Heart right ventricle (tissue), 16 donors: ENCODE data around the gene SLC1A2. TPM values are rescaled to one million over a fixed set of nuclear protein-coding genes. Genes with fewer than 3 reads are reported as not detected.
"Not testable (repeated sequence)": the region's sequence is repeated elsewhere in the genome, so short reads cannot be mapped to it uniquely, and the experiment has no call there.

Experiments
- ATAC-seq, 8 donors: fragments of 200-7000 bp; cut with Tn5 transposase; one replicate each; pipeline ENCODE4 v1.9.1; 2020; ENCODE audit warnings: mild to moderate bottlenecking in 8 of 8, moderate library complexity in 8 of 8, moderate number of reproducible peaks in 1 of 8
- DNase-seq, 2 donors: peaks; one replicate each; pipeline ENCODE4 v3.0.0-alpha.2; 2020
- H3K27ac ChIP-seq, 10 donors: fragments of 200-600 bp; sonication (generic) in 2 of 10; one replicate each; pipeline versions ENCODE4 v1.5.0 to v1.8.0; 2020 to 2022; ENCODE audit warnings: mild to moderate bottlenecking in 3 of 10
- H3K27me3 ChIP-seq, 7 donors: fragments of 200-600 bp; one replicate each; pipeline ENCODE4 v1.8.0; 2021 to 2022; ENCODE audit warnings: mild to moderate bottlenecking in 2 of 7
- H3K36me3 ChIP-seq, 9 donors: fragments of 200-600 bp; sonication (generic) in 1 of 9; one replicate each; pipeline versions ENCODE4 v1.5.0 to v1.8.0; 2020 to 2022; ENCODE audit warnings: mild to moderate bottlenecking in 2 of 9
- H3K4me1 ChIP-seq, 9 donors: fragments of 200-600 bp; sonication (generic) in 1 of 9; one replicate each; pipeline versions ENCODE4 v1.5.0 to v1.8.0; 2020 to 2022; ENCODE audit warnings: mild to moderate bottlenecking in 4 of 9
- H3K4me3 ChIP-seq, 10 donors: fragments of 200-600 bp; sonication (generic) in 2 of 10; one replicate each; pipeline versions ENCODE4 v1.5.0 to v1.8.0; 2020 to 2022; ENCODE audit warnings: mild to moderate bottlenecking in 7 of 10, moderate library complexity in 2 of 10
- H3K9me3 ChIP-seq, 11 donors: fragments of 200-600 bp in 10 of 11; sonication (generic) in 2 of 11; one replicate each; pipeline versions ENCODE4 v1.5.0 to v1.8.0; 2013 to 2022; ENCODE audit warnings: mild to moderate bottlenecking in 2 of 11, control low read depth in 1 of 11, moderate library complexity in 1 of 11
- CTCF ChIP-seq, 9 donors: fragments of 200-600 bp; sonication (generic) in 2 of 9; IDR thresholded peaks; one replicate each; pipeline versions ENCODE4 v1.5.0 to v1.8.0; 2021 to 2022; ENCODE audit warnings: antibody characterized with exemption in 9 of 9, mild to moderate bottlenecking in 5 of 9, moderate library complexity in 1 of 9
- WGBS, 2 donors: extraction: QIAGEN DNeasy Blood & Tissue Kit; methylation state at CpG; one replicate each; pipeline ENCODE4 v1.1.7; 2013; ENCODE audit warnings: inconsistent platforms in 1 of 2; 5-methylcytosine and 5-hydroxymethylcytosine counted together
- intact Hi-C, 10 donors: fragments of 100-400 bp; cut with DNase I; formaldehyde crosslinking; loops; one replicate each; pipeline versions ENCODE4 v1.11.1 to v1.14.2; 2022
- polyA plus RNA-seq, 2 donors: library from polyadenylated mRNA; stranded (reverse); fragments of 200-250 nt; gene quantifications; one replicate each; pipeline ENCODE4 v1.2.3, GENCODE V29; 2013
- total RNA-seq, 10 donors: library from RNA; stranded (reverse); fragmentation: NEBNext Ultra II Directional in 3 of 10; extraction: Animal tissue kit (Norgen Biotek cat#: 25700) in 3 of 10; gene quantifications; one replicate each; pipeline versions ENCODE4 v1.2.1 to v1.2.4, GENCODE V29; 2021 to 2023
- donor health status: Arrhythmogenic right ventricular cardiomyopathy.
- donor health status: ischemic (EF 13 %, LVEDD 7.1; RV severe dilation, severe dysfunction).
- donor health status: healthy with polysubstance abuse.
- donor health status: DM: no; HTN: yes; CAD: no.
- donor health status: DM: no; HTN: no; CAD: no.
- donor health status: ischemic (EF 25% LVEDD 6.9; RV normal size, moderate dysfunction).
- donor health status: ischemic (EF 25% LVEDD 5.7; RV mildly dilated, moderate dysfunction).
- donor health status: healthy.
- donor health status: DM: yes; HTN: yes; CAD: no.
- donor health status: Ischemic cardiomyopathy.
- donor health status: ischemic (EF 35%, LVEDD 5.7; RV mildly dilated, moderate dysfunction).
- donor health status: nonischemic (EF 11% LVEDD 7.7; RV severe dilation, severe dysfunction).
- donor health status: DM: yes; HTN: yes; CAD: no.
- donor health status: PGD.
- donor health status: ischemic (EF 29% LVEDD 5.4; RV normal size, mild dysfunction).
- donor health status: nonischemic (EF 23%, LVEDD 6.1; RV moderate dilation, normal function).

The SLC1A2 gene
- total and polyA plus RNA-seq, 12 donors: 0.29 to 25.8 (median 3.4) TPM

- no peaks in the 10 kb centered on the region for H3K27me3 ChIP-seq
- no peak overlapping the region for H3K27ac ChIP-seq
- intact Hi-C loops: loop anchor here in 5 of 10 donors (5.0 to 10.0 kb wide), 4 partner anchors 154 to 306 kb away; no protein-coding TSS in a partner anchor
- DNase-seq (no peak), ATAC-seq (no peak)
- peaks cover 0 to 60% (median 5%) of the 10 kb centered on the region in 9 donors for H3K36me3 ChIP-seq
- TF ChIP-seq CTCF (IDR thresholded peaks at IDR 0.05): no peak
- 85 to 96% methylated on average over 5 of the region's 5 CpGs for WGBS, 2 donors
- H3K4me3 ChIP-seq: no peak overlapping the region
- H3K4me1 ChIP-seq: peaks cover 0 to 24% (median 0%) of the 10 kb centered on the region in 9 donors
- peaks cover 0 to 22% (median 4%) of the 10 kb centered on the region in 11 donors for H3K9me3 ChIP-seq
These were observed 188.1 kb downstream of the SLC1A2 start for GRCh38 chr11:35231076-35231860.

GRCh38 chr11:35230388-35230787 lies 189.0 kb downstream of the SLC1A2 start:
- Histone ChIP-seq H3K9me3 (peaks cover 0 to 22% (median 4%) of the 10 kb centered on the region in 11 donors), H3K4me3 (no peak overlapping the region), H3K4me1 (peaks cover 0 to 23% (median 0%) of the 10 kb centered on the region in 9 donors), H3K27ac (no peak overlapping the region), H3K27me3 (no peaks in the 10 kb centered on the region), H3K36me3 (peaks cover 0 to 69% (median 5%) of the 10 kb centered on the region in 9 donors)
- ATAC-seq (no peak), DNase-seq (no peak)
- 94 to 98% methylated on average over 1 of the region's 1 CpG for WGBS, 2 donors
- TF ChIP-seq CTCF (IDR thresholded peaks at IDR 0.05): no peak
- intact Hi-C loops: loop anchor here in 5 of 10 donors (5.0 to 10.0 kb wide), 4 partner anchors 154 to 306 kb away; no protein-coding TSS in a partner anchor

- peaks cover 0 to 23% (median 0%) of the 10 kb centered on the region in 9 donors for H3K4me1 ChIP-seq
- no peaks in the 10 kb centered on the region for H3K27me3 ChIP-seq
- TF ChIP-seq CTCF (IDR thresholded peaks at IDR 0.05): no peak
- intact Hi-C loops: no loop called here
- no peak for ATAC-seq
- H3K27ac ChIP-seq: peak overlapping the region in 2 of 10 donors; percentile 22 to 84
- H3K4me3 ChIP-seq: no peak overlapping the region
- DNase-seq: no peak
- peaks cover 0 to 89% (median 5%) of the 10 kb centered on the region in 9 donors for H3K36me3 ChIP-seq
- H3K9me3 ChIP-seq: peaks cover 0 to 5% (median 0%) of the 10 kb centered on the region in 11 donors
- WGBS, 2 donors: 93% methylated on average over 3 of the region's 3 CpGs
These were observed 191.0 kb downstream of the SLC1A2 start for GRCh38 chr11:35228328-35228725.

- DNase-seq (no peak), ATAC-seq (peak in 2 of 8 donors; percentile 49 to 80)
- 82 to 87% methylated on average over 5 of the region's 5 CpGs for WGBS, 2 donors
- Histone ChIP-seq H3K9me3 (no peaks in the 10 kb centered on the region), H3K27ac (peak overlapping the region in 3 of 10 donors; percentile 11 to 84 (median 22)), H3K36me3 (peaks cover 0 to 95% (median 5%) of the 10 kb centered on the region in 9 donors), H3K4me3 (no peak overlapping the region), H3K4me1 (peaks cover 0 to 27% (median 0%) of the 10 kb centered on the region in 9 donors), H3K27me3 (no peaks in the 10 kb centered on the region)
- TF ChIP-seq CTCF (IDR thresholded peaks at IDR 0.05): no peak
- intact Hi-C loops: no loop called here
These were observed 191.6 kb downstream of the SLC1A2 start for GRCh38 chr11:35227576-35228327.

GRCh38 chr11:35226756-35227155 lies 192.6 kb downstream of the SLC1A2 start:
- H3K4me3 ChIP-seq, H3K9me3 ChIP-seq, DNase-seq, H3K27me3 ChIP-seq, intact Hi-C loops, ATAC-seq: not testable (repeated sequence)
- Histone ChIP-seq H3K27ac (peak overlapping the region in 1 of 10 donors; percentile 84), H3K36me3 (peaks cover 0 to 100% (median 5%) of the 10 kb centered on the region in 9 donors), H3K4me1 (peaks cover 0 to 27% (median 0%) of the 10 kb centered on the region in 9 donors)
- WGBS, 2 donors: 94% methylated on average over 5 to 6 of the region's 6 CpGs
